NB4 (cell line): ENCODE measurements around the gene STX10.
A peak's percentile ranks its signal among the peaks of the same experiment; 100 is the strongest.

Source experiments
- DNase-seq: peaks from one replicate; pipeline ENCODE4 v3.0.0; 2010; ENCODE audit warnings: low read depth
- H3K4me3 ChIP-seq: one replicate; pipeline ENCODE4 v1.5.1; 2011; ENCODE audit warnings: mild to moderate bottlenecking, low read depth, low read length, moderate library complexity
- MYC ChIP-seq: IDR thresholded peaks from 2 replicates; pipeline ENCODE4 v1.6.1; 2011; ENCODE audit warnings: low read depth, low read length
- POLR2A ChIP-seq: IDR thresholded peaks from 2 replicates; pipeline ENCODE4 v1.6.1; 2011; ENCODE audit warnings: mild to moderate bottlenecking; ENCODE audit not compliant: insufficient read length; ENCODE audit errors: extremely low read depth
- TF ChIP-seq, protein P1 (sequence below): IDR thresholded peaks from one replicate; pipeline ENCODE4 v1.5.1; 2012; ENCODE audit warnings: low read depth, low read length
- TF ChIP-seq, protein P2 (sequence below): IDR thresholded peaks from 2 replicates; pipeline ENCODE4 v1.6.1; 2011; ENCODE audit warnings: low read depth, low read length

Gene STX10

GRCh38 chr19:13095393-13095784 is 54.8 kb downstream of the STX10 start:
- peak; percentile 59 for DNase-seq

GRCh38 chr19:13094771-13095392 is 55.3 kb downstream of the STX10 start:
- DNase-seq = peak; percentile 56
- TF ChIP-seq, protein P1, sequence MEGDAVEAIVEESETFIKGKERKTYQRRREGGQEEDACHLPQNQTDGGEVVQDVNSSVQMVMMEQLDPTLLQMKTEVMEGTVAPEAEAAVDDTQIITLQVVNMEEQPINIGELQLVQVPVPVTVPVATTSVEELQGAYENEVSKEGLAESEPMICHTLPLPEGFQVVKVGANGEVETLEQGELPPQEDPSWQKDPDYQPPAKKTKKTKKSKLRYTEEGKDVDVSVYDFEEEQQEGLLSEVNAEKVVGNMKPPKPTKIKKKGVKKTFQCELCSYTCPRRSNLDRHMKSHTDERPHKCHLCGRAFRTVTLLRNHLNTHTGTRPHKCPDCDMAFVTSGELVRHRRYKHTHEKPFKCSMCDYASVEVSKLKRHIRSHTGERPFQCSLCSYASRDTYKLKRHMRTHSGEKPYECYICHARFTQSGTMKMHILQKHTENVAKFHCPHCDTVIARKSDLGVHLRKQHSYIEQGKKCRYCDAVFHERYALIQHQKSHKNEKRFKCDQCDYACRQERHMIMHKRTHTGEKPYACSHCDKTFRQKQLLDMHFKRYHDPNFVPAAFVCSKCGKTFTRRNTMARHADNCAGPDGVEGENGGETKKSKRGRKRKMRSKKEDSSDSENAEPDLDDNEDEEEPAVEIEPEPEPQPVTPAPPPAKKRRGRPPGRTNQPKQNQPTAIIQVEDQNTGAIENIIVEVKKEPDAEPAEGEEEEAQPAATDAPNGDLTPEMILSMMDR = no peak
- TF ChIP-seq, protein P2, sequence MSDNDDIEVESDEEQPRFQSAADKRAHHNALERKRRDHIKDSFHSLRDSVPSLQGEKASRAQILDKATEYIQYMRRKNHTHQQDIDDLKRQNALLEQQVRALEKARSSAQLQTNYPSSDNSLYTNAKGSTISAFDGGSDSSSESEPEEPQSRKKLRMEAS = no peak
- TF ChIP-seq MYC = no peak
- TF ChIP-seq POLR2A = no peak
- H3K4me3 ChIP-seq = no peak overlapping the region

More at GRCh38 chr19:13095393-13095784, 54.8 kb downstream of the STX10 start:
- TF ChIP-seq, protein P2 = peak; percentile 43; the same call in 1 of the 2 replicates
- TF ChIP-seq, protein P1 = no peak
- peak; percentile 56 for TF ChIP-seq POLR2A
- peak; percentile 43; the same call in 1 of the 2 replicates for TF ChIP-seq MYC
- H3K4me3 ChIP-seq = peak overlapping the region; percentile 52

DNA sequence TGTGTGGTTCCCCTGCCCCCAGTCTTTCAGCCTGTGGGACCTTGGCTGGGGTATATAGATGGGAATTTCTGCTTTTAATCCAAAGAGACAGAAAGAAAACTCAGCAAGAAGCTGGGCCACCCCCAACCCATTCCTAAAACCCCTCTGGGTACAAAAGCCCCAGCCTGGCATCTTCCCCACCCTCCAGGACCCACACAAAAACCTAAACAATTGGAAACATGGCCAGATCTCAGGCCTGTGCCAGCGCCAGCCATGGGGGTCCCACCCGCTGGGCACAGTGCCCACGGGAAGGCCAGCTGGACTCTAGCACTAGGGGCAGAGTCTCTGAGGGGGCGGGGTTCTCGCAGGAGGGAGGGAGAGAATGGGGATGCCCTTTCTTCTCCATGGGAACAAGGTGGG is 56.1 kb downstream of the STX10 start:
- TF ChIP-seq POLR2A (no peak), MYC (no peak)
- TF ChIP-seq, protein P1 = no peak
- TF ChIP-seq, protein P2 = no peak
- H3K4me3 ChIP-seq = no peak overlapping the region
- DNase-seq = no peak
